ENCODE measurements around the gene ARF1.
A peak's percentile ranks its signal among the peaks of the same experiment; 100 is the strongest.

The ARF1 gene

GRCh38 chr1:228071839-228072657 is 10.5 kb upstream of the ARF1 start:
- no peak for DNase-seq

GRCh38 chr1:228072658-228073043 is 9.9 kb upstream of the ARF1 start:
- no peak for DNase-seq

DNA sequence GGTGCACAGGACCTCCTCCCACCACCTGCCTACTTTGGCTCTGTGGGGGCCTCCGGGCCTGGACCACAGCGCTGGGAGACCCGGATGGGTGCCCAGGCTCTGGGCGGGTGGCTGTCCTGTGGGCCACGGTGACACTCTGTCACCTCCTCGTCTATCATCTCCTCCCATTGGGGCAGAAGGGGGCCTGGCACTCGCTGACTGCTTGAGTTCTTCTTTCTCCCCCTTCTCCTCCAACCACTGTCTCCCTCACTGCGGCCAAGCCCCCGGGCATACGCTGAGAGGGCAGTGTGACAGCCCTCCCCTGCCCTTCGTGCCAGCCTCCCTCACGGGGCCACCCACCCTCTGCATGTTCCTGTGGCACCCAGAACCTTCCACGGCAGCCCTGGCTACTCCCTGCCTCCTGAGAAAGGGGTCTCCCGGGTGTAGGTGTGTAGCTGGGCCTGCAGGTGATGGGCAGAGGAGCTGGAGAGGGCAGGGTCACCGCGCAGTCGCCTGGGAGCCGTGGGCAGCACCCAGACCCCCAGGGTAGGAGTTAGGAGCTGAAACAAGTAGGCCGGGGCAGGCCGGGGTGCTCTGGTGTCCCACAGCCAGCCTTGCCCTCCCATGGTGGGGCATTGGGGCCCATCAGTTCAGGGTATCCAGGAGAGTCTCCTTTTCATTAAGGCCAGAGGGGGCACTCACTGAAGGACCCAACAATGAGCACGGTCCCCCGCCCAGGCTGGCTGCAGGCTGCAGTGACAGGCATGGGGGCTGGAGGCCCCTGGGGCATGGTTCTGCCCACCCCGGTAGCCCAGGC is 9.2 kb upstream of the ARF1 start:
- DNase-seq = no peak

DNA sequence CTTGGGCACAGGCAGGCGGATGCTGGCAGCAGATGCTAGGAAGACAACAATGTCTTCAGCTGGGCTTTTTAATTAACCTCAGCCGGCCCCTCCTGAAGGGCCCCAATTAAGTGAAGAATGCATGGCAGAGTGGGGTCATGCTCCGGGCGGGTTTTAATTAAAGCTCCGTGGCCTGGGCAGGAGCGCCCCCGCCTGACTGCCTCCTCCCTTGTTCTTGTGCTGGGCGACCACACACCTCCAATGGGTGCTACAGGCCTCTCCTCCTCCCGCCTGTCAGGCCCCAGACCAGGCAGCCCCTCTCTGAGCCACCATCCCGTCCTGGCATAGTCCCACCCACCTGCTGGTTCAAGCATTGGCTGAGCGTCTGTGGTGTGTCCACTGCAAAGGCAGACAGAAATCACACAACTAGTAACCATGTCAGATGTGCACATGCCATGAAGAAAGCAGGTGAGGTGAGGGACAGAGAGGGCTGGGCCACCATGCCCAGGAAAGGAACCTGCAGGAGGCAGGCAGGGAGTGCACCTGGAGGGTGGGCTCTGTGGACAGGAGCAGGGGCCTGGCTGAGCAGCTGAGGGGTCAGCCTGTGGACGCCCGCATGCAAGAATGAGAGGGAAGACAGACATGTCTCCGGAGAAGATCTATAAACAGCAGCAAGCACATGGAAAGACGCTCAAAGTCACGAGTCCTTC is 8.5 kb upstream of the ARF1 start:
- no peak for DNase-seq

GRCh38 chr1:228074954-228075730 is 7.4 kb upstream of the ARF1 start:
- no peak for DNase-seq

- no peak for DNase-seq
Observed at GRCh38 chr1:228075801-228076271, 6.7 kb upstream of the ARF1 start.

- no peak for DNase-seq
Observed at GRCh38 chr1:228076796-228077430, 5.6 kb upstream of the ARF1 start.

DNA sequence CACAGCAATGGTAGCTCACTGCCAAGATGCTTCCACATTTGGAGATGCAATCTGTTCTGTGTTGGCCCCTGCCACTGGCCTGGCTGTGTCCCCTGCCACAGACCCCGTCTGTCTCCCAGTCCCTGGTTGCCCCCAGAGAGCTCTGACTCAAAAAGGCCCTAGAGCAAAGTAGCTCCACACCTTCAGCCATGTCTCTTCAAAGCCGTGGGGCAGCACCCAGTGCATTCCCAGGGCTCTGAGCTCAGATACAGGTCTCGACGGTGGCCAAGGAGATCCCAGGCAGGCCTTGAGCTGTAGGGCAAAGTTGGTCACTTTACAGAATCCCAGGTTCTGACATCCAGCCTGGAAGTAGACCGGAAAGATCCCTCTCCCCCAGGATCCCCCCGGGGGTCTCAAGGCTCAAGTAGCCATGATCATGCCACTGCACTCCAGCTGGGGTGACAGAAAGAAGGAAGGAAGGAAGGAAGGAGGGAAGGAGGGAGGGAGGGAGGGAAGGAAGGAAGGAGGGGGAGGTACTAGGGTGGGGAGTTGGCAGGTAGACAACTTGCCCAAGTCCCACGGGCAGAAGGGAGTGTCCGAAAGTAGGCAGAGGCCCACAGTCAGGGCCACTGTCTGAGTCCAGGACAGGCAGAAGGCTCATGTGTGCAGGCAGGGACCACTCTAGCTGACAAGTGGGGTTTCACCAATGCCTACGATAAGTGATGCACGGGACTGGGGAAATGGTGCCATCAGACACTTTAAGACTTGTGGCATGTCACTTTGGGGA is 4.8 kb upstream of the ARF1 start:
- no peak for DNase-seq

DNA sequence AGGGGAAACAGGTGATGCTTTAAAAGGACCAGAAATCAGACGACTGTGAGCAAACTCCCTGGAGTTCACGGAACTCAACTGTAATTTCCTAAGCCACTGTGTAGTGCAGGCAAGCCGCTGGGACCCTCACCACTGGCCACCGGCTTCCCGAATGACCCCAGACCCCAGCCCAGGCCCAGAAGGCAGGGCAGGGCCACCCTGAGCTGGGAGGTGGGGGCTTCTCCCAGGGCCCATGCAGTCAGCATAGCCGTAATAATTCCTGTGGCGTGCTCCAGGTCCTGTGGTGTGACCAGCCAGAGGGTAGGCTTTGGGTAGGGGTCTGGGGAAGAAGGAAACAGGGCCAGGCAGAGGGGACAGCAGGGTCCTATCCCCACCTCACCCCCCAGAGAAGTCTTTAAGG is 3.5 kb upstream of the ARF1 start:
- DNase-seq = no peak

GRCh38 chr1:228079601-228080263 is 2.8 kb upstream of the ARF1 start:
- DNase-seq = no peak

DNA sequence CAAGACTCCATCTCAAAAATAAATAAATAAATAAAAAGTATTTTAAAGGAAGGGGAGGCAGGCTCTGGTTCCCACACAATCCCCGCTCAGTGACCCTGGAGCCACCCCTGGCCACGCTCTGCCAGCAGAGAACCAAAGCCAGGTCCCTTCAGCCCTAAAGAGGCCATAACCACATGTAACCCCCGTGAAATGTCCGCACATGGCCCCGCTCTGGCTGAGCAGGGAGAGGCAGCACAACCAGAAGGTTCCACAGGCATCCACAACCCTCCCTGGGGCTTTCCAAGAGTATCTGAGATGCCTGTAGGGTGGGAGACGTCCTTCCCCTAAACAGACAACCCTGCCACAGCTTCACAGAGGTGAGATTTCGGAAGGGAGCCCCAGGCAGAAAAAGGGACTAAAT is 1.4 kb upstream of the ARF1 start:
- no peak for DNase-seq

- DNase-seq = peak; percentile 30
Observed at GRCh38 chr1:228081578-228082213, 812 bp upstream of the ARF1 start.

DNA sequence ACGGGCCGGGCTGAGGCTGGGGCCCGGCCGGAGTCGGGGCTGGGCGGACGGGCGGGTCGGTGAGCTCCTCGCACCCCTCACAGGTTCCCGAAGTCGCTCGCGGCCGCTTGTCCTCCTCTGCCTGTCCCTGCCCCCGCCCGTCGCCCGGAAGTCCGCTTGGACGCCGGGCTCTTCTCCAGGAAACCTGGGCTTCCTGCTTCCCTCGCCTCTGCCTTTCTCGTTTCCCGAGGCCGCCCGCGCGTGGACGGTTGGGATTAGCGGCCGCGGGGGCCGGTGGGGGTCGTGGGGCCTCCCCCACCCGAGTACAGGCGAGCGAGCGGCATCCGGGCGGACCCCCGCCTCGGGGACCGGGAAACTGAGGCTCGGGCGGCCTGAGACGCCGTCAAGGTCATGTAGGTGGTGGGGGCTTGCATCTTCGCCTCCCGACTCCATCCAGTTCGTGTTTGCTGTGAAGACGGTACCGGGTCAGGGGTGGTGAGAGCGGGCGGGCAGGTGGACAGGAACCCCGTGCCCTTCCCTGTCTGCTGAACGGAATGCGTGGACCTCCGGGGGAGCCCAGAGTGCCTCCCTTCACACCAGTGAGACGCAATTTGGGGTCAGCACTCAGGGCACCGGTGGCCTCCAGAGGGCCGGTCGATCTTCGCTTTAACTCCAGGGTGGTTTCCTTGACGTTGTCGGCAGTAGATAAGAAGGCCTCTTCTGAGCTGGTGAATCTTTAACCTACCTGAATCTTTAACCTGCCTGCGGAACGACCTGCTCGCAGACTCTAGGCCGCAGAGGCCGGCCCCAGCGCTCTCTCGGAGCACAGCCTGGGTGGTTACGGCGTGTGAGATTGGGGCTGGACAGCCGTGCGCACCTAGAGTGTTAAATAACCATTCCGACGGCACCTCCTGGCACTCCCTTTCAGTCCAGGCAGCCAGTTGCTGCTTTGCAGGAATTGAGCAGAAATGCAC is 686 bp downstream of the ARF1 start:
- peak; percentile 43 for DNase-seq

GRCh38 chr1:228083871-228084278 is 1.4 kb downstream of the ARF1 start:
- DNase-seq = no peak

DNA sequence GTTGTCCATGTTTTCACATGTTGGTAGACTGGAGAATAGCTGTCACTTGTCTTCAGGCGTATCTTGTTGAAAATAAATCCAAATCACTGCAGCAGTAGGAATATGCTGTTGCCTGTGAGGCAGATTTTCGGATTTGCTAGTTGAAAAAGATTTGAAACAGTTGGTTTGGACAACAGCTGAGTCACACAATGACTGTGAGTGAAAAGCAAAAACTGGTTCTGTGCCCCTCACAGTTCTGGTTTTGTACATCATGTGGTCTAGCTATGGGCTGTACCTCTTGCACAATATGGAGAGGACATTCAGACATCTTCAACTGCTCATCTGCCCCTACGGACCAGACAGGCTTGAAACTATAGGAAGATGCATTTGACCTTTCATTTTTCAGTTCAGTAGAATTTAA is 1.8 kb downstream of the ARF1 start:
- DNase-seq = peak; percentile 58

DNA sequence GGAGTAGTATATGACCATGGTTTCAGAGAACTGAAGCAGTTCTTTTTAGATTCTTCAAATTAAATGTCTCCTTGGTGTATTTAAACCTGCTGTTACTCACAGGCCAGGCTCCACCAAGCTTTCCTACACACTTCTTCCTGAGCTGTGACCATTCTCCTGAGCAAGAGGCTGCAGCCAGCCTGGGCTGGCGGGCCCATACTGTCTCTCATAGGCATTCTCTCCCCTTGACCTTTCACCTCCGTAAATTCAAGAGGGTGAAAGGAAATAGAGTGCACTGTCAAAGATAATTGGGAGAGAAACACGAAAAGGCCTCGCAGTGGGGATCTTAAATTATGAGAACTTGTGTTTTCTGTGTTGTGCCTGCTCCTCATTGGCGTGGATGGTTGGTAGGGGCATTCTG is 2.3 kb downstream of the ARF1 start:
- no peak for DNase-seq

DNA sequence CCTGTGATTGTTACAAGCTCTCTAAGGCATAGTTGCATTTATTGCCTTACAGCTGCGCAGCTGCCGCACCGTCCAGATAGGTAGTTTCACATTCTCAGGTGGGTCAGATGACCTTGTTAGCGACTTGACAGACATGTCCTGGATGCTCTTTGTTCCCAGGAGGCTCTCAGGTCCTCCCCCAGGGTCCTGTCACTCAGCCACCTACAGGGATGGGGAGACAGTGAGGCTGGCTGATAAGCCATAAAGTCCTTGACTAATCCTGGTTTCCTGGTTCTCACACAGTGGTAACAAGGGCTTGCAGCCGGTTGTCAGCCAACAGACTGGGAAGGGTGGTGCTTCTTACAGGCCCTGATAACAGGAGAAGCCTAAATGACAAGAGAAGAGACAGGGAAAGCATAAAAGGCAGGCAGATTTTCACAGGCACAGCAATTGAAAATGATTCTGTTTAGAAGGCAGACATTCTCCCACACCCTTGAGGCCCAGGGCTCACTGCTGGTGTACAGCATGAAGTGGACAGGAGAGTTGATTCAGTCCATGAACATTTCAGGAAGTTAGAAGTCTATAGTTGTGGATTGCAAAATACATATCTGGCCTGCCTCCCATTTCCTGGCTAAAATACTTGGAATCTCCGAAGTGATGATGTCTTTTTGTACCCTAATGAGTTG is 2.9 kb downstream of the ARF1 start:
- no peak for DNase-seq

GRCh38 chr1:228087771-228088251 is 5.3 kb downstream of the ARF1 start:
- DNase-seq = peak; percentile 44
